DMS 273 (cell line): Measurements from ENCODE around the gene PLCZ1.
A peak's percentile ranks its signal among the peaks of the same experiment; 100 is the strongest.
"Not testable (repeated sequence)": the region's sequence is repeated elsewhere in the genome, so short reads cannot be mapped to it uniquely, and the experiment has no call there.

Source experiments
- DNase-seq: peaks from one replicate; lab custom pipeline; 2025; ENCODE audit not compliant: unreplicated experiment; lab: John Stamatoyannopoulos, UW

Gene PLCZ1, protein sequence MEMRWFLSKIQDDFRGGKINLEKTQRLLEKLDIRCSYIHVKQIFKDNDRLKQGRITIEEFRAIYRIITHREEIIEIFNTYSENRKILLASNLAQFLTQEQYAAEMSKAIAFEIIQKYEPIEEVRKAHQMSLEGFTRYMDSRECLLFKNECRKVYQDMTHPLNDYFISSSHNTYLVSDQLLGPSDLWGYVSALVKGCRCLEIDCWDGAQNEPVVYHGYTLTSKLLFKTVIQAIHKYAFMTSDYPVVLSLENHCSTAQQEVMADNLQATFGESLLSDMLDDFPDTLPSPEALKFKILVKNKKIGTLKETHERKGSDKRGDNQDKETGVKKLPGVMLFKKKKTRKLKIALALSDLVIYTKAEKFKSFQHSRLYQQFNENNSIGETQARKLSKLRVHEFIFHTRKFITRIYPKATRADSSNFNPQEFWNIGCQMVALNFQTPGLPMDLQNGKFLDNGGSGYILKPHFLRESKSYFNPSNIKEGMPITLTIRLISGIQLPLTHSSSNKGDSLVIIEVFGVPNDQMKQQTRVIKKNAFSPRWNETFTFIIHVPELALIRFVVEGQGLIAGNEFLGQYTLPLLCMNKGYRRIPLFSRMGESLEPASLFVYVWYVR

DNA sequence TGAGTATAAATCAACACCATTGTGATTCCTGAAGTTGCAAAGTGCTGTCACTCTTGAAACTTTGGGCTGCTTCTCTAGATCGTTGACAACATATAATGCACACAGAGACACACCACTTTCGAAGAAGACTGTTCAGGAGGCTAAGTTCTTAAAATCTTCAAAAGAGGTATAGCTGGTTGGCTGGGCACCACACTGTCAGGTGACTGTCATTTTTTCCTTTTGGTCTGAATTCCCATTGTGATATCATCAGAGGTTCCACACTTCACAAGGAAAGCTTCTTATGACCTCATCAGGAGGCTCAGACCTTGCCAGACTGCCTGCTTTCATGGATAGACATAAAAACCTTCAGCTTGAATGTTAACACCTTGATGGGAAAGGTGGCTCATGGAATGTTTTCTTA is at the start of gene PLCZ1, which contains the start of gene CAPZA3:
PLCZ1 (minus strand) TSS at position 194 of the 400 bp plus-strand sequence. CDS start 641 bp downstream, outside the sequence.
CAPZA3 (plus strand) TSS at position 301 of the 400 bp plus-strand sequence. CDS start 150 bp downstream, outside the sequence.
- no peak for DNase-seq

- not testable (repeated sequence) for DNase-seq
Observed at GRCh38 chr12:18785465-18785864, 47.7 kb upstream of the PLCZ1 start.

GRCh38 chr12:18782827-18783226 is 45.0 kb upstream of the PLCZ1 start:
- no peak for DNase-seq

DNA sequence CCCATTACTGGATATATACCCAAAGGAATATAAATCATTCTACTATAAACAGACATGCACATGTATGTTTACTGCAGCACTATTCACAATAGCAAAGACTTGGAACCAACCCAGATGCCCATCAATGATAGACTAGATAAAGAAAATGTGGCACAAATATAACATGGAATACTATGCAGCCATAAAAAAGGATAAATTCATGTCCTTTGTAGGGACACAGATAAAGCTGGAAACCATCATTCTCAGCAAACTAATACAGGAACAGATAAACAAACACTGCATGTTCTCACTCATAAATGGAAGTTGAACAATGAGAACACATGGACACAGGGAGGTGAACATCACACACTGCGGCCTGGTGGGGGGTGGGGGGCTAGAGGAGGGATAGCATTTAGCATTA is 28.7 kb upstream of the PLCZ1 start:
- not testable (repeated sequence) for DNase-seq

GRCh38 chr12:18755341-18755740 is 17.5 kb upstream of the PLCZ1 start:
- no peak for DNase-seq

GRCh38 chr12:18754124-18754707 is 16.4 kb upstream of the PLCZ1 start:
- no peak for DNase-seq

DNA sequence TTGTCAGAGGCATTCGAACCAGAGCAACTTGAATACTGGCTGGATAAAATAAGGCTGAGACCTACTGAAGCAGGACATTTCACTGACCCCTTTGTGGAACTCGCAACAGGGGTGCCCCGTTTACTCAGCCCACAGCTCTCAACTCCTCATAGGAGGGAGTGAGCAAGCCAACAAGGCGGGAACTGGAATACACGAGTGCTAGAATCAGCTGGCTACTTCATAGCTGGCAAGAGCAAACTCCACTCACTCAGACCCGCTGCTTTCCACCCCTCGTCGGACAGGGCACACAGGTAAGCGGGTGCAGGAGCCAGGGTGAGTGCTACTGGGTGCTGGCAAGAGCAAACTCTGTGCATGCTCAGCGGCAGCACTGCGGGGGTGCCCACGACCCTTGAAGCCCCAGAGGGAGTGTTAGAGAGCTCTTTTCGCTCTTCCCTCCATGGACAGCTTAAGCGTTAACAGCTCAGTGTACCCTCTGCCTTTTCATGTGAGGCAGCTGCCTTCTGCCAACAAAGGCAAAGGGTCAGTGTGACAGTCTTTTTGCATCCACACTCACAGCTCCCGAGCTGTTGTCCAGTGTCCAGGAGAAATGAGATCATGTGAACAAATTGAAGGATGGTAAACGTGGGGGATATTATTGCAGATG is 15.8 kb upstream of the PLCZ1 start:
- DNase-seq: no peak

- DNase-seq: no peak
Observed at GRCh38 chr12:18752947-18753346, 15.1 kb upstream of the PLCZ1 start.

- peak; percentile 0 for DNase-seq
Observed at GRCh38 chr12:18752280-18752920, 14.6 kb upstream of the PLCZ1 start.

GRCh38 chr12:18751866-18752265 is 14.1 kb upstream of the PLCZ1 start:
- no peak for DNase-seq

DNA sequence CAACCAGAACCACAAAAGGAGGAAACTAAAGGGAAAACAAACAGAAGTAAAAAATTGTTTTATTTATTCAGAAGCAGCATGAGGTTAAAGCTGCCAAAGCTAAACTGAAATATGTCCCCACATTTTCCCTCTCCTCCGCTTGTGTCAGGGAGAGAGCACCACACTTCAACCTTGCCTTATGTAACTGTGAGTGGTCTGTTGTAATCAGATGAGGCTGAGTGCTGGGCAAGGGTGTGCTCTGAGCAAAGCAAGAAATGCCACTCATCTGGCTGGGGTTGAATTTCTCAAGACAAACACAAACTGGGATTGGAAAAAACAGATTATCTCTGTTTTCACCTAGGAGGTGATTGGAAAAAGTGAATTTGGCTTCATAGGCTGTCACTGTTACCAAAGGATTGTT is 12.3 kb upstream of the PLCZ1 start:
- no peak for DNase-seq

- DNase-seq: no peak
Observed at GRCh38 chr12:18749386-18749957, 11.7 kb upstream of the PLCZ1 start.

- no peak for DNase-seq
Observed at GRCh38 chr12:18747895-18748294, 10.1 kb upstream of the PLCZ1 start.

GRCh38 chr12:18731156-18731555 is 6.7 kb downstream of the PLCZ1 start:
- DNase-seq: no peak

- no peak for DNase-seq
Observed at GRCh38 chr12:18723752-18724151, 14.1 kb downstream of the PLCZ1 start.

GRCh38 chr12:18721452-18721851 is 16.4 kb downstream of the PLCZ1 start:
- DNase-seq: no peak

- no peak for DNase-seq
Observed at GRCh38 chr12:18720690-18721089, 17.1 kb downstream of the PLCZ1 start.

DNA sequence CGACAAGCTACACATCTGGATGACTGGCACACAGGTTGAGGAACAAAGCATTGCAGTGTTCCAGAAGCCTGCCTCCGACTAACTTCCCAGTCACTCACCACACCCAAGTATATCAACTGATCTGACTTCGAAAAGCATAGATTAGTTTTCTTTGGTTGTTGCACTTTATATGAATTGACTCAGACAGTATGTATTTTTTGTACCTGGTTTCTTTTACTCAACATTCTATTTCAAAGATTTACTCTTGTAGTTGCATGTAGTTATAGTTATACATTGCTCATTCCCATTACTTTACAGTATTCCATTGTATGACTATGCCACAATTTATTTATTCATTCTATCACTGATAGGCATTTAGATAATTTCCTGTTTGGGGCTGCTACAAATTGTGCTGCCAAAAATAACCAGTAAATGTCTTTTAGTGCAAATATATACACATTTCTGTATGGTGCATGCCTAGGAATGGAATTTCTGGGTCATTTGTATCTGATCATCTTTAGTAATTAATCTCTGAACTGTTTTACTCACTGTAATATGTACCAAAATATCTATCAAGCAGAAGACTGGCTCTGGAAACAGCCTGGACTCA is 17.8 kb downstream of the PLCZ1 start:
- DNase-seq: no peak

DNA sequence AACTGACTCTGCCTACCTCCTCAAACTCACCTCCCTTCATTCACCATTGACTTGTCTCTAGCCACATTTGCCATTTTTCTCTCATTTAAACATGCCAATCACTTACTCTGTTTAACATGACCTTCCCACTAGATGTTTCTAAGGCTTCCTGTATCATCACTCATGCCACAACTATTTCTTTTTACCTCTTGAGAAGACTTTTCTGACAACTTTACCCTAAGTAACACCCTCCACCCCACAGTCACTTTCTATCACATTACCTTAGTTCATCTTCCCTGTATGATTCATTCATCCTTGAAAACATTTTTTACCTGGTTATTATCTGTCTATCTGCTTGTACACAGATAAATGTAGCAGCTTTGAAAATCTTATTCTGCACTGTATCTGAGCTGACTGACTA is 19.4 kb downstream of the PLCZ1 start:
- no peak for DNase-seq

- DNase-seq: no peak
Observed at GRCh38 chr12:18716236-18716635, 21.6 kb downstream of the PLCZ1 start.
